Mesenchymal stem cell (in vitro differentiated cells and primary cell): ENCODE data around the gene SLC7A14.

Source experiments
- DNase-seq: peaks from one replicate; pipeline ENCODE4 v3.0.0-alpha.2; 2013
- H2AFZ ChIP-seq: one replicate; pipeline ENCODE4 v1.6.1; 2013; ENCODE audit warnings: low read depth, mild to moderate bottlenecking, control low read depth, inconsistent platforms, low read length, moderate library complexity
- H2AK5ac ChIP-seq: 2 replicates; pipeline ENCODE4 v1.6.1; 2013; ENCODE audit warnings: low read length, moderate library complexity, mild to moderate bottlenecking, inconsistent platforms; ENCODE audit not compliant: severe bottlenecking
- H2BK120ac ChIP-seq: one replicate; pipeline ENCODE4 v1.6.1; 2013; ENCODE audit warnings: low read depth, mild to moderate bottlenecking, inconsistent platforms, low read length, moderate library complexity
- H2BK12ac ChIP-seq, 2 experiments: one replicate each; pipeline ENCODE4 v1.6.1; 2013; ENCODE audit warnings: inconsistent platforms in 2 of 2, low read length in 2 of 2, mild to moderate bottlenecking in 2 of 2, moderate library complexity in 2 of 2, control low read depth in 1 of 2
- H2BK15ac ChIP-seq: one replicate; pipeline ENCODE4 v1.6.1; 2013; ENCODE audit warnings: mild to moderate bottlenecking, low read depth, inconsistent platforms; ENCODE audit not compliant: poor library complexity, severe bottlenecking
- H2BK5ac ChIP-seq: 2 replicates; pipeline ENCODE4 v1.6.1; 2013; ENCODE audit warnings: low read depth, mild to moderate bottlenecking, low read length, control low read depth, inconsistent platforms; ENCODE audit not compliant: poor library complexity, severe bottlenecking
- H3K14ac ChIP-seq, 2 experiments: one replicate each; pipeline ENCODE4 v1.6.1; 2013; ENCODE audit warnings: inconsistent platforms in 2 of 2, low read length in 2 of 2, control low read depth in 1 of 2, mild to moderate bottlenecking in 1 of 2, moderate library complexity in 1 of 2
- H3K18ac ChIP-seq, 2 experiments: one replicate each; pipeline ENCODE4 v1.6.1; 2013; ENCODE audit warnings: inconsistent platforms in 2 of 2, low read length in 2 of 2, control low read depth in 1 of 2, low read depth in 1 of 2, mild to moderate bottlenecking in 1 of 2
- H3K23ac ChIP-seq, 2 experiments: one replicate each; pipeline ENCODE4 v1.6.1; 2013; ENCODE audit warnings: inconsistent platforms in 2 of 2, low read length in 2 of 2, mild to moderate bottlenecking in 2 of 2, moderate library complexity in 2 of 2, control low read depth in 1 of 2
- H3K27ac ChIP-seq: 2 replicates; pipeline ENCODE4 v1.5.1; 2013; ENCODE audit warnings: mild to moderate bottlenecking, moderate library complexity, low read length, control low read depth, inconsistent platforms; ENCODE audit not compliant: poor library complexity, severe bottlenecking
- H3K27me3 ChIP-seq, 2 experiments: 2 replicates each; pipeline versions ENCODE4 v1.6.1 to v1.7.0; 2013; ENCODE audit warnings: low read length in 2 of 2, mild to moderate bottlenecking in 2 of 2, moderate library complexity in 2 of 2, control low read depth in 1 of 2, inconsistent platforms in 1 of 2; ENCODE audit not compliant: control insufficient read depth in 1 of 2, insufficient read depth in 1 of 2
- H3K36me3 ChIP-seq, 2 experiments: 2 replicates each; pipeline versions ENCODE4 v1.6.1 to v1.7.0; 2013; ENCODE audit warnings: low read length in 2 of 2, control low read depth in 1 of 2, inconsistent platforms in 1 of 2, low read depth in 1 of 2, mild to moderate bottlenecking in 1 of 2; ENCODE audit not compliant: insufficient read depth in 2 of 2, control insufficient read depth in 1 of 2
- H3K4ac ChIP-seq, 2 experiments: one replicate each; pipeline ENCODE4 v1.6.1; 2013; ENCODE audit warnings: inconsistent platforms in 2 of 2, low read length in 2 of 2, mild to moderate bottlenecking in 2 of 2, moderate library complexity in 2 of 2, control low read depth in 1 of 2, low read depth in 1 of 2
- H3K4me1 ChIP-seq: 2 replicates; pipeline ENCODE4 v1.6.1; 2013; ENCODE audit warnings: low read depth, low read length, control low read depth; ENCODE audit not compliant: control insufficient read depth, insufficient read depth
- H3K4me2 ChIP-seq: 2 replicates; pipeline ENCODE4 v1.6.1; 2013; ENCODE audit warnings: low read length, mild to moderate bottlenecking, inconsistent platforms; ENCODE audit not compliant: poor library complexity, severe bottlenecking
- H3K4me3 ChIP-seq, 2 experiments: 2 replicates each; pipeline versions ENCODE4 v1.5.1 to v1.7.0; 2013; ENCODE audit warnings: low read length in 2 of 2, mild to moderate bottlenecking in 2 of 2, control low read depth in 1 of 2, low read depth in 1 of 2; ENCODE audit not compliant: insufficient read depth in 1 of 2
- H3K79me1 ChIP-seq: replicated peaks from 2 replicates; pipeline ENCODE4 v1.6.1; 2013; ENCODE audit warnings: mild to moderate bottlenecking, control low read depth, low read length, inconsistent platforms; ENCODE audit not compliant: poor library complexity, severe bottlenecking
- H3K9ac ChIP-seq: 2 replicates; pipeline ENCODE4 v1.7.0; 2013; ENCODE audit warnings: mild to moderate bottlenecking, low read length, moderate library complexity
- H3K9me3 ChIP-seq: 2 replicates; pipeline ENCODE4 v1.7.0; 2013; ENCODE audit warnings: mild to moderate bottlenecking, low read length; ENCODE audit not compliant: control insufficient read depth
- H4K8ac ChIP-seq: one replicate; pipeline ENCODE4 v1.6.1; 2013; ENCODE audit warnings: inconsistent platforms, mild to moderate bottlenecking, low read length, moderate library complexity
- H4K91ac ChIP-seq: one replicate; pipeline ENCODE4 v1.6.1; 2013; ENCODE audit warnings: mild to moderate bottlenecking, low read length, inconsistent platforms
- WGBS: methylation state at CpG from one replicate; pipeline ENCODE4 v1.1.7; 2013; ENCODE audit warnings: mixed read lengths; 5-methylcytosine and 5-hydroxymethylcytosine counted together

SLC7A14 gene

DNA sequence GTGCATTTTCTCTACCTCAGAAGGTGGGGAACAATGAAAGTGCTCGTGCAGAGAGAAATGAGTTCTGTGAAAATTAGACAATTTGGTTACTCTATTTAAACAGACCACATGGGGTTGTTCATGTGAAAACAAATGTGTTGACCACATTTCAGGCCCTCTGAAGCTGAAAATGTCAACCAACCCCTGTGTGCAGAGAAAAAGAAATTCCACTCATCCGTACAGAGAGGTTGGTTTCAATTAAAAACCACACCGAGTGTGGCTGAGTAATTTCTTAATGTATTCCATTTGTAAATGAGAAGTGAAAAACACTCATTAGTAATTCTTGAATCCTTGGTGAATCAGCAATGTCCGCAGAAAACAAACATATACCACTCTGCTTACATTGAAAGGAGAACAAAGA lies 46.9 kb upstream of the SLC7A14 start:
- Histone ChIP-seq H3K9me3 (no peaks in the 10 kb centered on the region), H3K36me3 (no peaks in the 10 kb centered on the region), H3K14ac (no peak overlapping the region), H3K4me1 (peaks cover 3% of the 10 kb centered on the region), H3K18ac (no peak overlapping the region), H2BK5ac (no peak overlapping the region), H3K9ac (no peak overlapping the region), H3K27me3 (no peaks in the 10 kb centered on the region), H3K4ac (no peak overlapping the region), H2BK15ac (no peak overlapping the region), H3K27ac (no peak overlapping the region), H3K79me1 (no peaks in the 10 kb centered on the region), H3K4me2 (no peak overlapping the region), H2BK12ac (no peak overlapping the region), H2BK120ac (no peak overlapping the region), H2AFZ (no peak overlapping the region), H4K8ac (no peak overlapping the region), H3K23ac (no peak overlapping the region), H2AK5ac (no peak overlapping the region), H4K91ac (no peak overlapping the region), H3K4me3 (no peak overlapping the region)
- WGBS, result 92% methylated on average over 2 of the region's 4 CpGs
- no peak for DNase-seq

DNA sequence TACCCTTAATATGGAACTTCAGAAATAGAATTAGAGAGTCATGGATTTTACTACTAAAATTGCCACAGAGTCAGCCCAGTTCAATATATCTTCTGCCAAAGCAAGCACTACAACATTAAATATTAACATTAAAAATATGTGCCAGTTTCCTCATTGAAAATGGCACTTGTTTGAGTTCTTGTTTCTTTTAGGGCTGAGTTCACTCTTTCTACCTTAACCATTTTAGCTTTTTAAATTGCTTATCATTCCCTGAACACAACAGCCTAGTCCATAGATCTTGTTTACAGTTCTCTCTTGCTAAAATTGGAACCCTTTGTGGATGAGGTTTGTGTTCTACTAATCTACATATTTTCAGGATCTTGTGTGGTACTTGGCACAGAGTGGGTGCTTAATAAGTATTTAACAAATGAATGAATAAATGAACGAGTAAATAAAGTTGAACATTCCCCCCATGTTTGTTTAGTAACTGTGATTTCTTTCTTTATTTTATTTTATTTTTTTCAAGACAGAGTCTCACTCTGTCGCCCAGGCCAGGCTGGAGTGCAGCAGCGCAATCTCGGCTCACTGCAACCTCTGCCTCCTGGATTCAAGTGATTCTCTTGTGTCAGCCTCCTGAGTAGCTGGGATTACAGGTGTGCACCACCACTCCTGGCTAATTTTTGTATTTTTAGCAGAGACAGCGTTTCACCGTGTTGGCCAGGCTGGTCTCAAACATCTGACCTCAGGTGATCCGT lies 46.0 kb upstream of the SLC7A14 start:
- no peak overlapping the region for H2BK15ac ChIP-seq
- H4K91ac ChIP-seq, result no peak overlapping the region
- H4K8ac ChIP-seq, result no peak overlapping the region
- H3K4me1 ChIP-seq, result peaks cover 3% of the 10 kb centered on the region
- H3K4me2 ChIP-seq, result no peak overlapping the region
- H3K36me3 ChIP-seq, result no peaks in the 10 kb centered on the region
- H3K9ac ChIP-seq, result no peak overlapping the region
- H3K9me3 ChIP-seq, result no peaks in the 10 kb centered on the region
- no peak overlapping the region for H3K27ac ChIP-seq
- no peak overlapping the region for H2AK5ac ChIP-seq
- no peaks in the 10 kb centered on the region for H3K79me1 ChIP-seq
- H2BK120ac ChIP-seq, result no peak overlapping the region
- H2BK12ac ChIP-seq, result no peak overlapping the region
- H3K23ac ChIP-seq, result no peak overlapping the region
- H3K27me3 ChIP-seq, result no peaks in the 10 kb centered on the region
- no peak overlapping the region for H3K18ac ChIP-seq
- 98% methylated on average over 7 of the region's 7 CpGs for WGBS
- H2BK5ac ChIP-seq, result no peak overlapping the region
- H3K4ac ChIP-seq, result no peak overlapping the region
- no peak overlapping the region for H2AFZ ChIP-seq
- no peak for DNase-seq
- H3K4me3 ChIP-seq, result no peak overlapping the region
- H3K14ac ChIP-seq, result no peak overlapping the region

- Histone ChIP-seq H3K79me1 (no peaks in the 10 kb centered on the region), H2AK5ac (no peak overlapping the region), H3K14ac (no peak overlapping the region), H4K8ac (peak overlapping the region; percentile 23), H2BK15ac (no peak overlapping the region), H2BK120ac (peak overlapping the region; percentile 27), H3K23ac (no peak overlapping the region), H2AFZ (no peak overlapping the region), H3K27ac (no peak overlapping the region), H2BK5ac (no peak overlapping the region), H2BK12ac (no peak overlapping the region), H3K36me3 (no peaks in the 10 kb centered on the region), H3K4me3 (no peak overlapping the region), H4K91ac (peak overlapping the region; percentile 18), H3K9me3 (no peaks in the 10 kb centered on the region), H3K27me3 (no peaks in the 10 kb centered on the region), H3K9ac (no peak overlapping the region), H3K4ac (no peak overlapping the region), H3K4me1 (peaks cover 3% of the 10 kb centered on the region), H3K18ac (peak overlapping the region in 1 of 2 experiments; percentile 28), H3K4me2 (no peak overlapping the region)
- DNase-seq, result no peak
- 26% methylated on average over 1 of the region's 1 CpG for WGBS
Measured at GRCh38 chr3:170623524-170623923, 37.6 kb upstream of the SLC7A14 start.

DNA sequence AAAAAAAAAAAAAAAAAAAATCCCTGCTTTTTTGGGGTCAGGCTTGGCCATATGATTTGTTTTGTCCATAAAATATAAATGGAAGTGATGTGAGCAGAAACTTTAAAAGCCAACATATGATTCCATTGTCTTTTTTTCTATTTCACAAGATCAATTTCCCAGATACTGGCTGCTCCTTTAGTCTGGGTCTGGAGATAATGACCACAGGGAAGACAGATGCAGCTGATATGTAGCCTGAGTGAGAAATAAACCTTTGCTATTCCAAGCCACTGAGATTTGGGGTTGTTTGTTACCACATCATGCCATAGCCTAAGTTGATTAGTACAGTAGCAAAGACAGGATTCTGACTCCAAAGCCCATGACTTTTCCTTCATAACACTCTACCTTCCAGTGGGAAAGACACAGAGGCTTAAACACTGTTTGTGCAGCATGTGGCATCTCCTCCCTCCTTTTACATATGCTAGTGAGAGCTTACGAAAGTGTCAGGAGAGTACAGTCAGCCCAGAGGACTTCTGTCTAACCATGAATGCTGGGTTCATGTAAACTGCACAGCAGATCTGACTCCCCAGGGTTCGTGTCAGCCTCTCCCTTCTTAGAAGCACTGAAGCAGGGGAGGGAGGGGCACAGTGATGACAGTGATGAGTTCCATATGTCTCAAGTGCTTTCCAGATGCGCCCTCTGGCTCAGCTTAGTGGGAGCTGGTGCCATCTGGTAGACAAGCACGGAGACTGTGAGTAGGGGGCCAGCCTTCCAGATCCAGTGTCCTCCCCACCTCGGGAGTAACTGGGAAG lies 36.7 kb upstream of the SLC7A14 start:
- H2BK5ac ChIP-seq, result no peak overlapping the region
- no peak overlapping the region for H2AFZ ChIP-seq
- peak overlapping the region; percentile 58 for H4K91ac ChIP-seq
- no peak overlapping the region for H3K14ac ChIP-seq
- H3K79me1 ChIP-seq, result no peaks in the 10 kb centered on the region
- H3K36me3 ChIP-seq, result no peaks in the 10 kb centered on the region
- 2% methylated on average over 5 of the region's 5 CpGs for WGBS
- H2BK120ac ChIP-seq, result no peak overlapping the region
- peak overlapping the region in 1 of 2 experiments; percentile 49 for H3K18ac ChIP-seq
- peak overlapping the region in 1 of 2 experiments; percentile 65 for H3K4ac ChIP-seq
- H3K4me2 ChIP-seq, result no peak overlapping the region
- H3K23ac ChIP-seq, result no peak overlapping the region
- no peak overlapping the region for H4K8ac ChIP-seq
- H2BK15ac ChIP-seq, result no peak overlapping the region
- no peaks in the 10 kb centered on the region for H3K9me3 ChIP-seq
- H3K9ac ChIP-seq, result peak overlapping the region; percentile 52
- no peaks in the 10 kb centered on the region for H3K27me3 ChIP-seq
- DNase-seq, result peak; percentile 99
- no peak overlapping the region for H3K4me3 ChIP-seq
- H2AK5ac ChIP-seq, result no peak overlapping the region
- H3K4me1 ChIP-seq, result peaks cover 3% of the 10 kb centered on the region
- peak overlapping the region in 1 of 2 experiments; percentile 21 for H2BK12ac ChIP-seq
- H3K27ac ChIP-seq, result no peak overlapping the region
